Osteocyte (in vitro differentiated cells): ENCODE data around the gene PLVAP. TPM values are rescaled to one million over a fixed set of nuclear protein-coding genes. Genes with fewer than 3 reads are reported as not detected.

Experiments used
- DNase-seq: peaks from one replicate; pipeline ENCODE4 v3.0.0; 2021; ENCODE audit warnings: mixed read lengths; ENCODE audit not compliant: unreplicated experiment; ENCODE audit errors: extremely low spot score
- H3K27ac Mint-ChIP-seq: one replicate; pipeline ENCODE4 v1.8.0; 2021; ENCODE audit warnings: mild to moderate bottlenecking, mixed read lengths; ENCODE audit not compliant: unreplicated experiment
- H3K27me3 Mint-ChIP-seq: one replicate; pipeline ENCODE4 v1.8.0; 2021; ENCODE audit warnings: mixed read lengths; ENCODE audit not compliant: unreplicated experiment
- H3K36me3 Mint-ChIP-seq: one replicate; pipeline ENCODE4 v1.8.0; 2021; ENCODE audit warnings: mixed read lengths; ENCODE audit not compliant: unreplicated experiment
- H3K4me1 Mint-ChIP-seq: one replicate; pipeline ENCODE4 v1.8.0; 2021; ENCODE audit warnings: mixed read lengths; ENCODE audit not compliant: unreplicated experiment
- H3K4me3 Mint-ChIP-seq: one replicate; pipeline ENCODE4 v1.8.0; 2021; ENCODE audit warnings: mild to moderate bottlenecking, moderate library complexity, mixed read lengths; ENCODE audit not compliant: unreplicated experiment
- H3K9me3 Mint-ChIP-seq: one replicate; pipeline ENCODE4 v1.8.0; 2021; ENCODE audit warnings: mixed read lengths; ENCODE audit not compliant: unreplicated experiment
- CTCF ChIP-seq: fragments of 200-600 bp; sonication (generic); IDR thresholded peaks from 2 replicates; pipeline ENCODE4 v1.5.0; 2021; ENCODE audit warnings: antibody characterized with exemption, mild to moderate bottlenecking, moderate library complexity
- long read RNA-seq: library from polyadenylated mRNA; unstranded; transcript quantifications from one replicate; pipeline ENCODE4 v2.0.0, GENCODE V29; 2021
- total RNA-seq: library from RNA; stranded (reverse); gene quantifications from 2 replicates; pipeline ENCODE4 v1.2.1, GENCODE V29; 2021

Gene PLVAP
- total RNA-seq = 0.26 TPM in 1 of 2 replicates, not detected in the other
- long read RNA-seq = 0 reads

- TF ChIP-seq CTCF = no peak
- Mint-ChIP-seq H3K27me3 (no peaks in the 10 kb centered on the region), H3K4me1 (peaks cover 3% of the 10 kb centered on the region), H3K4me3 (no peak within 1 kb of the TSS), H3K36me3 (no peaks in the 10 kb centered on the region), H3K9me3 (peaks cover 4% of the 10 kb centered on the region), H3K27ac (no peak within 1 kb of the TSS)
- DNase-seq = no peak
Measured at GRCh38 chr19:17376935-17377600, at the start of gene PLVAP. PLVAP (minus strand) TSS chr19:17377342; CDS start chr19:17377288, 54 bp downstream.

GRCh38 chr19:17424743-17425365, 47.7 kb upstream of the PLVAP start:
- Mint-ChIP-seq H3K36me3 (peaks cover 3% of the 10 kb centered on the region), H3K4me3 (no peak overlapping the region), H3K27me3 (no peaks in the 10 kb centered on the region), H3K27ac (no peak overlapping the region), H3K4me1 (peaks cover 13% of the 10 kb centered on the region), H3K9me3 (no peaks in the 10 kb centered on the region)
- TF ChIP-seq CTCF = peak; percentile 57
- no peak for DNase-seq

GRCh38 chr19:17423429-17424208, 46.5 kb upstream of the PLVAP start:
- no peak overlapping the region for H3K27ac Mint-ChIP-seq
- H3K36me3 Mint-ChIP-seq = peaks cover 3% of the 10 kb centered on the region
- H3K4me3 Mint-ChIP-seq = no peak overlapping the region
- no peak for TF ChIP-seq CTCF
- DNase-seq = no peak
- no peaks in the 10 kb centered on the region for H3K27me3 Mint-ChIP-seq
- H3K9me3 Mint-ChIP-seq = no peaks in the 10 kb centered on the region
- H3K4me1 Mint-ChIP-seq = peaks cover 21% of the 10 kb centered on the region

GRCh38 chr19:17421942-17422341, 44.8 kb upstream of the PLVAP start:
- no peaks in the 10 kb centered on the region for H3K9me3 Mint-ChIP-seq
- peaks cover under 1% of the 10 kb centered on the region for H3K27me3 Mint-ChIP-seq
- H3K4me3 Mint-ChIP-seq = no peak overlapping the region
- H3K27ac Mint-ChIP-seq = no peak overlapping the region
- H3K36me3 Mint-ChIP-seq = peaks cover 3% of the 10 kb centered on the region
- DNase-seq = no peak
- peaks cover 21% of the 10 kb centered on the region for H3K4me1 Mint-ChIP-seq
- TF ChIP-seq CTCF = no peak

GRCh38 chr19:17420475-17420924, 43.4 kb upstream of the PLVAP start:
- H3K36me3 Mint-ChIP-seq = peaks cover 3% of the 10 kb centered on the region
- H3K9me3 Mint-ChIP-seq = no peaks in the 10 kb centered on the region
- TF ChIP-seq CTCF = no peak
- no peak for DNase-seq
- peaks cover 21% of the 10 kb centered on the region for H3K4me1 Mint-ChIP-seq
- H3K27me3 Mint-ChIP-seq = peaks cover 6% of the 10 kb centered on the region
- peak overlapping the region; percentile 83 for H3K4me3 Mint-ChIP-seq
- peak overlapping the region; percentile 34 for H3K27ac Mint-ChIP-seq
